Fibroblast of gingiva (primary cell): ENCODE data around the gene STK32A.

ENCODE experiments used
- DNase-seq: peaks from one replicate; pipeline ENCODE4 v3.0.0-alpha.2; 2011; ENCODE audit warnings: low read depth

The STK32A gene

DNA sequence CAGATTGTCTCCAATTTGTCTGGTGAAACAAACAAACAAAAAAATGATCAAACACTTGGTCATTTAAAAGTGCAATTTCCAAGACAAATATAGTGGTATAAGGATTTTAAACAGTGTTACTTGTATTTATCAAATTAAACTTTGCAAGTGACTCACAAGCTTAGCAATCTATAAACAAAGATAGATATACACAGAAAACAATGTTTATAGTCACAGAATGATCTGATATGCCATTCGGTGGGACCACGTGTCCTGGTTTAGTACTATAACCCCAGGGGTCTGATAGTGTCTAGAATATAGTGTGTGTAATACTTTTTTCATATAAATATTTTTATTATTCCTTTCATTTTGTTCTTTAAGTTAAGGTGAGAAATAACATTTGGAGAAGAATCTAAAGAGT lies 183.8 kb downstream of the STK32A start:
- no peak for DNase-seq

DNA sequence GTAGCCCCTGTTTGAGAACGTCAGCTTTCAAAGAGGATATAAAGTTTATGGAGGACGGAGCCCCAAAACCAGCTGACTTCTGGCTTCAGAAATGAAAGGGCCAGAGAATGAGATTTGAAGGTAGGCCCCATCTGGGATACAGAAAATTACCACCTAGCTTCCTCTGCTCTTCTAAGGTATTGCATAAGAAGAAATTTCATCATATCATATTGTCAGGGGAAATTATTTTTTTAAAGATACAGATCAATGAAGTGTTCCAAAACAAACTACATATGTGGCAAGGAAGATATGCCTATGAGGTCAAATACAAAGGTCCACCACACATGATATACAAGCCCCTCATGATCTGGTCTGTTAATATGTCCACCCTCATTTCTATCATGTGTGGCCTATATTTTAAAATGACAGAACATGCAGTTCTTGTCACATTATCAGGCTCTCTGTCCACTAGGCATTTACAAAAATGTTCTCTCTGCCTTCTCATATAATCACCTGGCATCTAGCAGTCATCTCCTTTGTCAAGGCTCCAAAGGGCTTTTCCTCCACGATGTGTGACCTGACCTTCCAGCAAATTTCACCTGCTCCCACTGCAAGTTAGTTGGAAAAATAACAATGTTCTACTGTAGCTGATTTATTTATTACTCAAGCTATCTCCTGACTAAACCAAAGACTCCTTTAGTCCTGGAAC lies 192.0 kb downstream of the STK32A start:
- DNase-seq = no peak

DNA sequence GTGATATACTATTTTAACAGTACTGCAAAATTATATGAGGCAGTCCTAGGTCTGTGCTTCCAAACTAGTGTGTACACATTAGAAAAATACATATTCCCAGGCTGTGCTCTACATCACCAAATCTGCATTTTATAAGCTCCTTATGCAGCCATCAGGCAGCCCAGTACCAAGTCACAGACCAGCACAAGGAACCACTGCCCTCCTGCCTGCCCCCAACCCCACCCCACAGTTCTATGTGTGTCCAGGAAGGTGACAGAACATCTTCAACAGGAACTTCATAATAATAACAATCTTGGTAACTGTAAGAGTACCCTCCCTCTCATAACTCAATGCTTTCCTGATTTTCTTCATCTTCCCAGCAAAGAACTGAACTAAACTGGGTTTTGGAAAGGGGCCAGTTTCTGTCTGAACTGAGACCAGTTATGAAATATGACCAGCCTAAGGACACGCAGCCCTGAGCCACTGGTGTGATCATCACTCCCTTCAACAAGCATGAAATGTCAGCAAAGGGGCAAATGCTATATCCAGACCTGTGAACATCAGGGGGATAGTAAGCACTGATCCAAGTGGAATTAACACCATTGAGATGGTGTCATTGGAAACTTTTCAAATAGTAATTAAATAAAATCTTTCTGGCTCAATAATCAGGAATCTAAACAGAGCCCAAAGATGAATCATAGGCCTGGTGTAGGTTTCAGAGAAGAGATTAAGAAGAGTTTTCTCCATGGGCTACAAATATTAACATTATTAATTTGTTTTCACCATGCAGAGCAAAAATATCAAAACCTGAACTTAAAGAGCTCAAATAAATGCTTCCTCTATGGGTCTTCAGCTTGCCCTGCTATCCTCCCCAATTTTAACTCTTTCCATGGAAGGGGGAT lies 192.9 kb downstream of the STK32A start:
- peak; percentile 59 for DNase-seq

DNA sequence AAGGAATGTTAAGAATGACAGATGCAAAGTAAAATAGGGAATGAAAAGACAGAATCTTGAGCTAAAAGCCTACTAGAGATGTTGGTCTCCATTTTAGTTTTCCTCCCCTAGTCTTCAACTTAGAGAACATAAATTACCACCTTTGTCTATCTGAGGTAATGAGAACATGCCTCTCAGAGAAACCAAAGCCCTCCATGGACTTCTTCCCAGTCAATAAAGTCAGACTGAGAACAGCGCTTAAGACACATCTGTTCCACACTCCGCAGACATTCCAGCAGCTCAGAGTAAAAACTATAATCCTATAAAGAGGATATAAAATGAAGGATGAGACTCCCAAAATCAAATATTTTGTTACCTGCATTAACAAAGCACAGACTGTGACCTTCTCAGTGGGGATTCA lies 195.8 kb downstream of the STK32A start:
- no peak for DNase-seq

DNA sequence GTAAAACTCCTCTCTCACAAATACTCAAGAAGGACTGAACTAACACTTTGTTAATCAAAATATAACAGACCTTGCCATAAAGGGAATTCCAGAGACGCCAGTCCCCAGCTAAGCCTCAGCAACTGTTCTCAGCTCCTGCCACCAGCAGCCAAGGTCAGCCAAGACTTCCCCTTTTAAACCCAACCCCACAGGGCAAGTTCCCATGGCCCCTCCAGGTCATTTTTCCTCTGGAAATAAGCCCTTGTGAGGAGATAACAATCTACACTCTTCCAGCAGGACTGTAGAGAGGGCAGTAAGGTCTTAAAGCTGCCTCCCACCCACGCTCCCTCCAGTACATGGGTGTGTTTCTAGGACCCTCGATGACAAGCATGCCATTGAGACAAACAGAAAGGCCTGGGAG lies 196.8 kb downstream of the STK32A start:
- DNase-seq = no peak

DNA sequence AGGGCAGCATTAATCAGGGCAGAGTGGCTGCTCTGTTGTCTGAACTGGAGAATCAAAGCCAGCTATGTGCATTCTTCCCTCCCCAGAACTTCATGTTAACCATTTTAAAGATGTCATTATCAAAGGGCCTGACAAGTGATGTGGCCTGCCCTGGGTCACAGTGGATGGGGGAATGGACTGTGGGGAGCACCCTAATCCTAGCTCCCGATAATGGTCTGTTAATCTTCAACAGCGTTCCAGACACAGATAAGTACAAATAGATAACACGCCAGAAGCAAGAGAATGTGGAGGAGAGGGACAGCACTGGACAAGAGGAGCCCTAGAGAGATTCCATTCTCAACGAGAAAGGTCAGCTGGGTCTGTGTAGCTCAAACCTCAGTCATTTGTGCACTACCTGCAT lies 197.5 kb downstream of the STK32A start:
- DNase-seq = no peak

DNA sequence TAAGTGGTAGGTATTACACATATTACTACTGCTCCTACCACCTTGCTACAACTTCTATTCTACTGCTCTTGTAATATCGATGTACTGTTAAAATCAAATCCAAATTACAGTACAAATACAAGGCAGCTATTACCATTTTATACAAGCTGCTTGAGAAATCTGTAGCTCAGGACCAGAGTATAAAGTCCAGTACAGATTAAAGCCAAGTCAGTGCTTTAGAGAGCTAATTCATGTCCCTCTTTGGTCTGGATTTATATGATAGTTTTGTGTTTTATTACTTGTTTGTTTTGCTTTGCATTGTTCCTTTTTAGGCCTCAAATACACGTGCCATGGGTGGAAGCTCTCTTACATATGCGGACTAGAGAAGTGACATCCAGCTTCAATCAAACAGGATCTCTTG lies 199.2 kb downstream of the STK32A start:
- no peak for DNase-seq

DNA sequence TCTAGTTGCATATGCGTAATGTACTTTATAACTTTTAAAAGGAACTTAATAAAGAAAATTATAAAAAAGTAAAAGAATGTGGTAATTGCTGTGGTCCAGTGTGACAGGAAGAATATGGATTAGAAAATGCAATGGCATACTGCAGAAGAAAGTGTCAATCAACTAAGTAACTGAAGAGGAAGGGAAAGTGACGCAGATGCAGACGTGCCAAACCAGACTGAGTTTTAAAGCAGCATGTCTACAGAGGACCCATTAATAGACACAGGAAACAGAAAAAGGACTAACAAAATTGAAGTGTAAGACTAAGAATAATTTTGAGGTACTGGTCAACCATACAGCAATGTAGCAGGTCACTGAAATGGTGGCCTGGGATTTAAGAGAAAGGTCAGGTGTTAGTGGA lies 201.8 kb downstream of the STK32A start:
- no peak for DNase-seq

DNA sequence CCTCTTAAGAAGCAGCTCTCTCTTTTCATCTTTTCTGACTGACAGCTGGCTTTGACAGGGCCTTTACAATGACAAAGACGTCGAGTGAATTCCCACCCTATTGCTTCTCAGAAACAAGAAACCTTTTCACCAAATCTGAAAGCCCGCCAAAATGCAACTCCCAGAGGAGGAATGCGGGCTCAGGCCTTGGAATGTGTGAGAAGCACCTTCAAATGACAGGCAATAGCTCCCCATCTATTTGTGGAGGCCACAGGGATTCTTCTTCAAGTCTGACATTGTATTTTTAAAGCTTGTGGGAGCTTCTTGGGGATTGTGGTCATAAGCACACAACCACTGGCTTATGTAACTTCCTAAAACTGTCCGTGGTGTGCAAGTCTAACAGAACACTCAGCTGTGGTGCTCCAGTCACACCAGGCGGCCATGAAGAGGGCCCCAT lies 202.4 kb downstream of the STK32A start:
- no peak for DNase-seq
